RWPE2 (cell line): ENCODE results near the gene RAB17.

Experiments
- ATAC-seq: fragments of 200-7000 bp; cut with Tn5 transposase; 3 replicates; pipeline ENCODE4 v1.9.1; 2021; ENCODE audit warnings: low read depth
- DNase-seq: peaks from one replicate; pipeline ENCODE4 v3.0.0-alpha.2; 2020; ENCODE audit warnings: low spot score
- H3K27ac ChIP-seq: fragments of 450-650 bp; 2 replicates; pipeline ENCODE4 v1.5.1; 2017; ENCODE audit warnings: mild to moderate bottlenecking; ENCODE audit not compliant: poor library complexity, severe bottlenecking
- H3K27me3 ChIP-seq: fragments of 250-450 bp; sonication (Bioruptor Pico); 2 replicates; pipeline ENCODE4 v1.5.1; 2021; ENCODE audit warnings: mild to moderate bottlenecking, moderate library complexity; ENCODE audit not compliant: insufficient read depth, poor library complexity, severe bottlenecking
- H3K36me3 ChIP-seq: fragments of 250-450 bp; sonication (Bioruptor Pico); 2 replicates; pipeline ENCODE4 v1.5.1; 2020; ENCODE audit warnings: low read depth, mild to moderate bottlenecking, moderate library complexity
- H3K4me1 ChIP-seq: fragments of 250-450 bp; sonication (Bioruptor Pico); 2 replicates; pipeline ENCODE4 v1.5.1; 2021; ENCODE audit warnings: mild to moderate bottlenecking, moderate library complexity; ENCODE audit not compliant: insufficient read depth, poor library complexity, severe bottlenecking
- H3K4me3 ChIP-seq: fragments of 250-450 bp; sonication (Bioruptor Pico); 2 replicates; pipeline ENCODE4 v1.5.1; 2021; ENCODE audit warnings: mild to moderate bottlenecking, moderate library complexity; ENCODE audit not compliant: severe bottlenecking
- H3K9me3 ChIP-seq: fragments of 250-450 bp; sonication (Bioruptor Pico); 2 replicates; pipeline ENCODE4 v1.5.1; 2021; ENCODE audit warnings: mild to moderate bottlenecking, moderate library complexity; ENCODE audit not compliant: severe bottlenecking
- TF ChIP-seq, protein P1 (sequence below): fragments of 450-650 bp; IDR thresholded peaks from one replicate; pipeline ENCODE4 v1.5.1; 2017; ENCODE audit warnings: mild to moderate bottlenecking, moderate library complexity; ENCODE audit not compliant: poor library complexity, severe bottlenecking

RAB17 gene

DNA sequence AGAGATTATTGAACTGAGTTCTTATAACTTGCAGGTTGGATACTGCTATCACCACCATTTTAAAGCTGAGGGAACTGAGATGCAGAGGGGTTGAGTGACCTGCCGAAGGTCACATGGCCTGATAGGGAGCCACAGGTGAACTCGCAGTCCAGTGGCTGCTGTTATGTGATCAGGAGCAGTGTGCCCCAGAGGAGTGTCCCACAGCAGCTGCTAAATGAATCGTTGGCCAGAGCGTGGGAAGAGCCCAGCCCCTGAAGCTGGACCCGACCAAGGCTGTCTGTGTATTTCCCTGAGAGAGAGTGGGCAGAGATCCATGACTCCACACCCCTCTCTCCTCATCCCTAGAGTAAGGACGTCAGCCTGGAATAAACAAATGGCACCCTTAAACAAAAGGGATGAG lies 50.9 kb downstream of the RAB17 start:
- ATAC-seq: no peak
- TF ChIP-seq, protein P1, sequence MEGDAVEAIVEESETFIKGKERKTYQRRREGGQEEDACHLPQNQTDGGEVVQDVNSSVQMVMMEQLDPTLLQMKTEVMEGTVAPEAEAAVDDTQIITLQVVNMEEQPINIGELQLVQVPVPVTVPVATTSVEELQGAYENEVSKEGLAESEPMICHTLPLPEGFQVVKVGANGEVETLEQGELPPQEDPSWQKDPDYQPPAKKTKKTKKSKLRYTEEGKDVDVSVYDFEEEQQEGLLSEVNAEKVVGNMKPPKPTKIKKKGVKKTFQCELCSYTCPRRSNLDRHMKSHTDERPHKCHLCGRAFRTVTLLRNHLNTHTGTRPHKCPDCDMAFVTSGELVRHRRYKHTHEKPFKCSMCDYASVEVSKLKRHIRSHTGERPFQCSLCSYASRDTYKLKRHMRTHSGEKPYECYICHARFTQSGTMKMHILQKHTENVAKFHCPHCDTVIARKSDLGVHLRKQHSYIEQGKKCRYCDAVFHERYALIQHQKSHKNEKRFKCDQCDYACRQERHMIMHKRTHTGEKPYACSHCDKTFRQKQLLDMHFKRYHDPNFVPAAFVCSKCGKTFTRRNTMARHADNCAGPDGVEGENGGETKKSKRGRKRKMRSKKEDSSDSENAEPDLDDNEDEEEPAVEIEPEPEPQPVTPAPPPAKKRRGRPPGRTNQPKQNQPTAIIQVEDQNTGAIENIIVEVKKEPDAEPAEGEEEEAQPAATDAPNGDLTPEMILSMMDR: no peak
- H3K36me3 ChIP-seq: no peaks in the 10 kb centered on the region
- H3K27ac ChIP-seq: no peak overlapping the region
- no peak for DNase-seq
- no peak overlapping the region for H3K4me3 ChIP-seq
- H3K9me3 ChIP-seq: no peaks in the 10 kb centered on the region
- H3K27me3 ChIP-seq: no peaks in the 10 kb centered on the region
- H3K4me1 ChIP-seq: peaks cover 3% of the 10 kb centered on the region

DNA sequence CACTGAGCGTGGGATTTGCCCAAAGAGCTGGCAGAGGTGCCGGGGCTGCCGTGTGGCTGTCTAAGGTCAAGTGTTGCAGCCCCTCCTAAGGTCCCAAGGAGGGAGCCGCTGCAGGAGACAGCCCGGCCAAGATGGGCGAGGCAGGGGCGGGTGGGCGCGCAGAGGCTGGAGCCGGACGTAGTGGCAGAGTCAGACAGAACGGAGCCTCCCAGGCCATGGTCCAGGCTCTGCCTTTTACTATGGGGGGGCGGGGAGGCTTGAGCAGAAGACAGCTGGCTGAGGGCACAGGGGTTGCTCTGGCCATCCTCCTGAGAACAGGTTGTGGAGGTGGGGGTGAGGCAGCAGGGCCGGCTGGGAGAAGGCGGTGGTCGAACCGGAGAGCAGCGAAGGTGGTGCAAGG lies 51.6 kb downstream of the RAB17 start:
- Histone ChIP-seq H3K4me3 (no peak overlapping the region), H3K36me3 (no peaks in the 10 kb centered on the region), H3K27ac (no peak overlapping the region), H3K4me1 (peaks cover 3% of the 10 kb centered on the region), H3K27me3 (no peaks in the 10 kb centered on the region), H3K9me3 (no peaks in the 10 kb centered on the region)
- DNase-seq: no peak
- TF ChIP-seq, protein P1: no peak
- ATAC-seq: no peak

DNA sequence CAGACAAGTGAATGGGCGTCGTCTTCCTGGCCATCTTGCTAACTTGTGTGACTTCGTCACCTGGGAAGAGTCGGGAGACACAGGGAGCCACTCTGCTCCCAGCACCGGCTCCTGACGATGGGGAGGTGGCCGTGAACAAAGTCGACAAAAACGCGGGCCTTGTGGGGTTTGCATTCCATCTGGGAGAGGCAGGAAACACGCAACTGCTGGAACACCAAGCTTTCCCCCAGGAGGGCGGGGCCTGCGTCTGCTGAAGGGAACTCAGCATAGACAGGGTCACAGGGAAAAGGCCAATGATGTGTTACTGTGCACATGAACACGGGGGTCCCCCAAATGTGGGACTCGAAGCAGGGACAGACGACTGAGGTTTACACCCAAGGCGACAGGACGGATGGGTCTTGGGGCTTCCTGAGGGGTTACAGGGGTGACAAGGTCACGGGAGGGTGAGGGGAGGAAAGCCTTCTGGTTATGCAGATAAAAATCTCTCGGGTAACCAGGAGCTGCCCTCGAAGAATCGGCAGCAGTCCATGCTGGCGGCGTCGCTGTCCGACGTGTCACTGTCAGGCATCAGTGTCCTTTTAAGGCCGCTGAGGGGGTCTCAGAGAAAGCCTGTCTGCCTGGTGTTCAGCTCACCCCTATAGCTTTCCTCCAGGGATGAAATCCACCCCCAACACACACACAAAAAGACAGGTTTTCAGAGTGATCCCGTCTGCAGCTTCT lies 52.4 kb downstream of the RAB17 start:
- Histone ChIP-seq H3K27ac (no peak overlapping the region), H3K4me1 (peaks cover 3% of the 10 kb centered on the region), H3K27me3 (no peaks in the 10 kb centered on the region), H3K36me3 (no peaks in the 10 kb centered on the region), H3K9me3 (no peaks in the 10 kb centered on the region), H3K4me3 (no peak overlapping the region)
- TF ChIP-seq, protein P1: no peak
- no peak for DNase-seq
- no peak for ATAC-seq

DNA sequence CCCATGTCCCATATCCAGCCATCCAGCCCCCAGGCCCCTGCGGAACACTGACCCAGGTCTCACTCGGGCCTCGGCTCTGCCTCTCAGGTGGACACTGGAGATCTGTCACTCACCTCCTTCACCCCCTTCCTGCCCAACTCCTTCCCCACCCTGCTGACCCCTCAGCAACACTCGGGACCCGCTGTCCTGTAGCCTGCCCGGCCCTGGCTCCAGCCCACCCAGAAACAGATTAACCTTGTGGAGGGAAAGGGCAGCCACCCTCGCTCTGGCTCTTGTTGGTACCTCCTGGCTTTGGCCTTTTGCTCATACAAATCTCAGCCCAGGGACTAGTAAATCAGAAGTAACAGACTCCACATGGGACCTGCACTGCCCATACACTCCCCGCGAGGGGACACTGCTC lies 53.9 kb downstream of the RAB17 start:
- H3K4me3 ChIP-seq: no peak overlapping the region
- DNase-seq (no peak), ATAC-seq (no peak)
- H3K27me3 ChIP-seq: no peaks in the 10 kb centered on the region
- TF ChIP-seq, protein P1: no peak
- 0 out of 2 replicates have a peak, but pooled peaks cover 8% of the 10 kb centered on the region for H3K36me3 ChIP-seq
- H3K27ac ChIP-seq: no peak overlapping the region
- H3K4me1 ChIP-seq: peaks cover 13% of the 10 kb centered on the region
- no peaks in the 10 kb centered on the region for H3K9me3 ChIP-seq

DNA sequence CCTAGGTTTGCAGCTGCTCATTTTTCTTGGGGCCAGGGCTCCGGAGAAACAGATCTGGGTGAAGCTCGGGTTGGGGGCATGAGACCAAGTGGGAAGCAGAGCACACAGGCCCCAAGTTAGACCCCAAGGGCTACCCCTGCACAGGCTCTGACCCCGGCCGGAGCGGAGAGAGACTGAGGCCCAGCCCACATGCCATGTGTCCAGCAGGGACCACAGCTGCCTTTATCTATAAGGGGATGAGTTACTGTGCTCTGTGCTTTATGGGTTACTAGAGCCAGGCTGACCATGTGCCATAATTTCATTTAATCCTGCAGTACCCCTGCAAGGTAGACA lies 54.5 kb downstream of the RAB17 start:
- no peaks in the 10 kb centered on the region for H3K9me3 ChIP-seq
- no peak overlapping the region for H3K27ac ChIP-seq
- no peak for ATAC-seq
- DNase-seq: no peak
- TF ChIP-seq, protein P1: no peak
- peaks cover 15% of the 10 kb centered on the region for H3K4me1 ChIP-seq
- no peaks in the 10 kb centered on the region for H3K27me3 ChIP-seq
- no peak overlapping the region for H3K4me3 ChIP-seq
- 0 out of 2 replicates have a peak, but pooled peaks cover 8% of the 10 kb centered on the region for H3K36me3 ChIP-seq
